ENCODE measurements around the gene RESP18. TPM values are rescaled to one million over a fixed set of nuclear protein-coding genes. Genes with fewer than 3 reads are reported as not detected.

Gene RESP18
- total RNA-seq, 2 donors from 2014 or later = not detected

DNA sequence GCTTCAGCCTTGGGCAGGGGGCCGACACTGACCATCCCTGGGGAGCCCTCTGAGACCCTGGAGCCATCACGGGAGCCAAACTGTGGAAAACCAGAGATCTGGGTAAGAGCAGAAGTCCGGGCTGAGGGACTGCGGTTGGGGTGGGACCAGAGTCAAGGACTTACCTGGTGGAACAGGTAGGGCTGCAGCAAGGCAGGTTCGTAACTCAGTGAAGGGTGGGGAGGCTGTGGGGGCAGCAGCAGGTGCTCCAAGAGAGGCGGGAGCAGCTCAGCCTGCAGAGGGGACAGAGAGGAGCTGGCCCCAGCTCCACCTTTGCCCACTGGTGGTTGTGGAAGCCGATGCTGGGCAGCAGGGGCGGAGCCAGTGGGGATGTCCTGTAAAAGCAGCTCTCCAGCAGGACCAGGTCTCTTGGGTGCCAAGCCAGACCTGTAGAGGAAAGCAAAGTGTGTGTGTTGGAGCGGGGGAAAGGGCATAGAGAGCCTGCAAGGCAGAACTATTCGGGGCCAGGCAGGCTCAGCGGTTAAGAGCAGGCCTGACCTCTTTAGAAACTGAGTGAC is 30.1 kb downstream of the RESP18 start:
- Histone ChIP-seq H3K9me3 (no peaks in the 10 kb centered on the region), H3K4me1 (replicated peaks) (no peaks in the 10 kb centered on the region), H3K4me3 (no peak overlapping the region), H3K36me3 (no peaks in the 10 kb centered on the region), H3K27ac (no peak overlapping the region), H3K27me3 (replicated peaks; ENCODE audit: insufficient read depth) (peaks cover 2% of the 10 kb centered on the region)
- no peak for DNase-seq (ENCODE audit: low spot score)
- TF ChIP-seq POLR2AphosphoS5 (IDR thresholded peaks at IDR 0.05) = no peak
- TF ChIP-seq, protein P1, sequence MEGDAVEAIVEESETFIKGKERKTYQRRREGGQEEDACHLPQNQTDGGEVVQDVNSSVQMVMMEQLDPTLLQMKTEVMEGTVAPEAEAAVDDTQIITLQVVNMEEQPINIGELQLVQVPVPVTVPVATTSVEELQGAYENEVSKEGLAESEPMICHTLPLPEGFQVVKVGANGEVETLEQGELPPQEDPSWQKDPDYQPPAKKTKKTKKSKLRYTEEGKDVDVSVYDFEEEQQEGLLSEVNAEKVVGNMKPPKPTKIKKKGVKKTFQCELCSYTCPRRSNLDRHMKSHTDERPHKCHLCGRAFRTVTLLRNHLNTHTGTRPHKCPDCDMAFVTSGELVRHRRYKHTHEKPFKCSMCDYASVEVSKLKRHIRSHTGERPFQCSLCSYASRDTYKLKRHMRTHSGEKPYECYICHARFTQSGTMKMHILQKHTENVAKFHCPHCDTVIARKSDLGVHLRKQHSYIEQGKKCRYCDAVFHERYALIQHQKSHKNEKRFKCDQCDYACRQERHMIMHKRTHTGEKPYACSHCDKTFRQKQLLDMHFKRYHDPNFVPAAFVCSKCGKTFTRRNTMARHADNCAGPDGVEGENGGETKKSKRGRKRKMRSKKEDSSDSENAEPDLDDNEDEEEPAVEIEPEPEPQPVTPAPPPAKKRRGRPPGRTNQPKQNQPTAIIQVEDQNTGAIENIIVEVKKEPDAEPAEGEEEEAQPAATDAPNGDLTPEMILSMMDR (IDR thresholded peaks at IDR 0.05) = no peak
- TF ChIP-seq POLR2A (IDR thresholded peaks at IDR 0.05) = no peak
- intact Hi-C loops (cut with DNase I) = no loop called here
- 63% methylated on average over 11 of the region's 11 CpGs for WGBS

DNA sequence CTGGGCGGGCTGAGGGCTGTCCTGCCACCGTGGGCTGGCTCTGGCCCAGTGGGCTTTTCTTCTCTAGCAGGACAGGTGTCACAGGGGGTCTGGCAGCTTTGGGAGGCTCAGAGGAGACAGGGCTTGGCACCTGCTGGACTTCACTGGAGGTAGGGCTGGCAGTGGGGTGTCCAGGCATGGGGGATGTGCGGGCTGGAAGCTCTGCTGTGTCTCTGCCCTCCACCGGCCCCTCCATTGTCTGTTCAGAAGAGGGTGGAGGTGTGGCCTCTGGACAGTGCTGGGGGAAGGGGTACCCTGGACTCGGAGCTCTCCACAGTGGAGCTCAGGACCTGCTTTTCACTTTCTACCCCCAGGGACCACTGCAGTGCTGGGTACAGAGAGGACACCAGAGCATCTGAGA is 32.5 kb downstream of the RESP18 start:
- 58% methylated on average over 5 of the region's 5 CpGs for WGBS

DNA sequence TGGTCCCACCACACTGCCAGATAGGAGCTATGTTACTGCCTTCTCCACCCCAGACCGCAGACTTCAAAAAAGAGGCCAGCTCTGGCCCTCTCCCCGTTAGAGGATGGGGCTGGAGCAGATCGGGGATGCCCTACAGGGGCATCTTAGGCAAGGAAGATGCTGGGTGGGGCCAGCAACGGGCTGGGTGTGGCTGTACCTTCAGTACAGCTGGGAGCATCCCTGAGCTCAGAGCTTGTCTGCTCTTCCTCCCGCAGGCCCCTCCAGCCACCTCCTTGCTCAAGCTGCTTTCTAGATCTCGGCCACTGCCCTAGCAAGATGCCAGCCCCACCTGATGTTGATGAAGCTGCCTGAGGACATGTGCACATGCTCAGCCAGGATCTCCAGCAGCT is 33.2 kb downstream of the RESP18 start:
- Histone ChIP-seq H3K36me3 (no peaks in the 10 kb centered on the region), H3K27me3 (replicated peaks; ENCODE audit: insufficient read depth) (peaks cover 2% of the 10 kb centered on the region), H3K4me1 (replicated peaks) (no peaks in the 10 kb centered on the region), H3K27ac (no peak overlapping the region), H3K9me3 (no peaks in the 10 kb centered on the region), H3K4me3 (no peak overlapping the region)
- WGBS = 80% methylated on average over 6 of the region's 6 CpGs
- intact Hi-C loops (cut with DNase I) = loop anchor here (10.0 kb wide), 2 partner anchors 85 to 235 kb away; partner anchors contain the start of gene ABCB6
- DNase-seq (ENCODE audit: low spot score) = no peak
- TF ChIP-seq POLR2A (IDR thresholded peaks at IDR 0.05) = no peak
- TF ChIP-seq POLR2AphosphoS5 (IDR thresholded peaks at IDR 0.05) = no peak
- TF ChIP-seq, protein P1 (IDR thresholded peaks at IDR 0.05) = no peak

More for the DNA sequence above, 32.5 kb downstream of the RESP18 start:
- Histone ChIP-seq H3K9me3 (no peaks in the 10 kb centered on the region), H3K27me3 (replicated peaks; ENCODE audit: insufficient read depth) (peaks cover 2% of the 10 kb centered on the region), H3K4me1 (replicated peaks) (no peaks in the 10 kb centered on the region), H3K4me3 (no peak overlapping the region), H3K27ac (no peak overlapping the region), H3K36me3 (no peaks in the 10 kb centered on the region)
- intact Hi-C loops (cut with DNase I) = no loop called here
- no peak for DNase-seq (ENCODE audit: low spot score)
- TF ChIP-seq POLR2A (IDR thresholded peaks at IDR 0.05) (no peak), POLR2AphosphoS5 (IDR thresholded peaks at IDR 0.05) (no peak)
- TF ChIP-seq, protein P1 (IDR thresholded peaks at IDR 0.05) = no peak

DNA sequence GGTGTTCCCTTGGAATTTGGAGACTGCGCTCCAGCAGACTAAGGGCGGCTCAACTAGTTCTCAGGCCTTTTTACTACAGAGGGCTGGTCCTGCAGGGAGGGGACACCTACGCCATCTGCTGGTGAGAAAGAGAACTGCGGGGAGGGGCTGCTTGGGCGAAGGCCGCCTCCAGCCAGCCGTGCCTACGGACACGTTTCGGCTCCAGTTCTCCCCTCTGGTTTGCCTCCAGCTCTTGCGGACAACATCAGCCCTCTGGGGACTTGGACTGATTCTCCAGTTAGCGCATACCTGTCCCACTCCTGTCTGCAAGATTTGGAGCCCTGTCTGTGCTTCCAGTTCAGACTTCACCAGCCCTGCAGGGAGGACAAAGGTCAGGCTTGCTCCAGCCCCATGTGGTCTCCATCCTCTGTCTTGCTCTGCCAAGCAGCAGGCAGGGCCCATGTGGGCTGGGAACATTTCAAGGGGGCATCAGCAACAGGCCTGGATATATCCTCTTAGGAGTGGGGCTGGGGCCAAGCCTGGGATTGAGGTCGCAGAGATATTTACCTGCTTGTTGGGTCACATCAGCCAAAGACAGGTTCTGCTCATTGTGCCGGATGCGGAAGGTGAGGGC is 33.7 kb downstream of the RESP18 start:
- Histone ChIP-seq H3K27ac (no peak overlapping the region), H3K36me3 (no peaks in the 10 kb centered on the region), H3K27me3 (replicated peaks; ENCODE audit: insufficient read depth) (peaks cover 2% of the 10 kb centered on the region), H3K4me3 (no peak overlapping the region), H3K9me3 (no peaks in the 10 kb centered on the region), H3K4me1 (replicated peaks) (no peaks in the 10 kb centered on the region)
- DNase-seq (ENCODE audit: low spot score) = peak; percentile 85
- intact Hi-C loops (cut with DNase I) = loop anchor here (10.0 kb wide), 2 partner anchors 84 to 236 kb away; partner anchors contain the start of gene ABCB6
- 21% methylated on average over 15 of the region's 15 CpGs for WGBS
- TF ChIP-seq, protein P1 (IDR thresholded peaks at IDR 0.05) = peak; percentile 98 to 99 (median 99)
- no peak for TF ChIP-seq POLR2A (IDR thresholded peaks at IDR 0.05)
- TF ChIP-seq POLR2AphosphoS5 (IDR thresholded peaks at IDR 0.05) = peak; percentile 80
